GM18499 (cell line): Measurements from ENCODE around the gene RAET1E.
"Not testable (repeated sequence)": the region's sequence is repeated elsewhere in the genome, so short reads cannot be mapped to it uniquely, and the experiment has no call there.

Experiments
- ATAC-seq: cut with Tn5 transposase; IDR thresholded peaks from one replicate; pipeline ENCODE4 v1.9.1; 2021; ENCODE audit warnings: moderate number of reproducible peaks; ENCODE audit not compliant: insufficient read depth, unreplicated experiment

The RAET1E gene

GRCh38 chr6:149912680-149913079, 14.8 kb upstream of the RAET1E start:
- not testable (repeated sequence) for ATAC-seq

GRCh38 chr6:149910721-149911151, 12.8 kb upstream of the RAET1E start:
- ATAC-seq, result no peak

- ATAC-seq, result no peak
Measured at GRCh38 chr6:149909701-149910470, 12.0 kb upstream of the RAET1E start.

- ATAC-seq, result not testable (repeated sequence)
Measured at GRCh38 chr6:149908480-149908879, 10.6 kb upstream of the RAET1E start.

- no peak for ATAC-seq
Measured at GRCh38 chr6:149907317-149907716, 9.4 kb upstream of the RAET1E start.

GRCh38 chr6:149906405-149906804, 8.5 kb upstream of the RAET1E start:
- no peak for ATAC-seq

GRCh38 chr6:149905911-149906371, 8.0 kb upstream of the RAET1E start:
- no peak for ATAC-seq

- ATAC-seq, result no peak
Measured at GRCh38 chr6:149905371-149905910, 7.5 kb upstream of the RAET1E start.

GRCh38 chr6:149904661-149905370, 6.9 kb upstream of the RAET1E start:
- ATAC-seq, result no peak

GRCh38 chr6:149903938-149904611, 6.2 kb upstream of the RAET1E start:
- no peak for ATAC-seq

GRCh38 chr6:149901444-149902140, 3.7 kb upstream of the RAET1E start:
- no peak for ATAC-seq

- no peak for ATAC-seq
Measured at GRCh38 chr6:149900620-149901443, 2.9 kb upstream of the RAET1E start.

- ATAC-seq, result no peak
Measured at GRCh38 chr6:149899926-149900619, 2.2 kb upstream of the RAET1E start.

- no peak for ATAC-seq
Measured at GRCh38 chr6:149899486-149899885, 1.6 kb upstream of the RAET1E start.

- no peak for ATAC-seq
Measured at GRCh38 chr6:149898966-149899365, 1.1 kb upstream of the RAET1E start.

- no peak for ATAC-seq
Measured at GRCh38 chr6:149897015-149897697, 757 bp downstream of the RAET1E start.

- no peak for ATAC-seq
Measured at GRCh38 chr6:149896491-149896890, 1.4 kb downstream of the RAET1E start.

GRCh38 chr6:149895833-149896271, 2.1 kb downstream of the RAET1E start:
- no peak for ATAC-seq
